NCI-H2227 (cell line): ENCODE measurements around the gene CAPN14.

Experiments used
- DNase-seq: peaks from one replicate; lab custom pipeline; 2025; ENCODE audit not compliant: unreplicated experiment; lab: John Stamatoyannopoulos, UW

Gene CAPN14

GRCh38 chr2:31217465-31218200 lies at the start of gene CAPN14:
TSS of gene CAPN14 (minus strand) at chr2:31217515. CDS start at chr2:31205447, 12,068 bp downstream.
- DNase-seq, result no peak

GRCh38 chr2:31266804-31267203 lies 49.5 kb upstream of the CAPN14 start:
- no peak for DNase-seq

DNA sequence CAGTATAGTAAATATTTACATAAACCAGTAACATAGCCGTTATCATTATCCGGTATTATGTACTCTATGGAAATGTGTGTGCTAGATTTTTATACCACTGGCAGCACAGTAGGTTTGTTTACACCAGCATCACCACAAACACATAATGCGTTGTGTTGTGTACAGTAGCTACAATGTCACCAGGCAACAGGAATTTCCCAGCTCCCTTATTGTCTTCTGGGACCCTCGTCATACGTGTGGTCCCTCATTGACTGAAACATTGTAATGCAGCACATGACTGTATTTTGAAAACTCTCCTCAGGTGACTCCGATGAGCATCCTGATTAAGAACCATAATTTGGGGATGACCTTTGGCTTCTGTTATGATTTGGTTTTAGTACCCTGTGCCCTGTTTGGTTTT lies 47.9 kb upstream of the CAPN14 start:
- DNase-seq, result no peak

DNA sequence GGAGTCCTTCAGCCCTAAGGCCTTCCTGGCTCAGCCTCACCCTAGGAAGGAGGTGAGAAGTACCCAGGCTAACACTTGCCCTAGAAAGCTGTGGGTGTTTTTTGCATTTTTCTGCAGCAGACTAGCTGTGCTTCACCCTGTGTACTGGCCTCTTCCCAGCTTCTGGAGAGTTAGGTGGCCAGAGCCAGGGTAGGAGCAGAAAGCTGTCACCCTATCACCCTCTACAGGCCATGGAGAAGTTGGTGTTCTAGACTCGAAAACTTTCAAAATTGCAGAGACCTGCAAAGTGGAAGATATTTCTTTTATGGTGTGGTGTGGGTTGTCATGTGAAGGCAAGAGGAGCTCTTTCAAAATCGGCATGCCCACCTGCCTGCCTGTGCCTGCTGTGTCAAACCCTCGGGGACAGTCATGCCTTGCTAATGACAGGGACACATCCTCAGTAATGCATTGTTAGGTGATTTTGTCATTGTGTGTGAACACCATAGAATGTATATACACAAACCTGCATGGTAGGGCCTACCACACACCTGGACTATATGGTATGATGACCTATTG lies 46.4 kb upstream of the CAPN14 start:
- no peak for DNase-seq

- no peak for DNase-seq
Observed at GRCh38 chr2:31260870-31261269, 43.6 kb upstream of the CAPN14 start.

GRCh38 chr2:31259075-31259474 lies 41.8 kb upstream of the CAPN14 start:
- no peak for DNase-seq

GRCh38 chr2:31258351-31258750 lies 41.0 kb upstream of the CAPN14 start:
- DNase-seq, result no peak

- no peak for DNase-seq
Observed at GRCh38 chr2:31256611-31257382, 39.5 kb upstream of the CAPN14 start.

- no peak for DNase-seq
Observed at GRCh38 chr2:31255911-31256571, 38.7 kb upstream of the CAPN14 start.

- no peak for DNase-seq
Observed at GRCh38 chr2:31254237-31255203, 37.2 kb upstream of the CAPN14 start.

DNA sequence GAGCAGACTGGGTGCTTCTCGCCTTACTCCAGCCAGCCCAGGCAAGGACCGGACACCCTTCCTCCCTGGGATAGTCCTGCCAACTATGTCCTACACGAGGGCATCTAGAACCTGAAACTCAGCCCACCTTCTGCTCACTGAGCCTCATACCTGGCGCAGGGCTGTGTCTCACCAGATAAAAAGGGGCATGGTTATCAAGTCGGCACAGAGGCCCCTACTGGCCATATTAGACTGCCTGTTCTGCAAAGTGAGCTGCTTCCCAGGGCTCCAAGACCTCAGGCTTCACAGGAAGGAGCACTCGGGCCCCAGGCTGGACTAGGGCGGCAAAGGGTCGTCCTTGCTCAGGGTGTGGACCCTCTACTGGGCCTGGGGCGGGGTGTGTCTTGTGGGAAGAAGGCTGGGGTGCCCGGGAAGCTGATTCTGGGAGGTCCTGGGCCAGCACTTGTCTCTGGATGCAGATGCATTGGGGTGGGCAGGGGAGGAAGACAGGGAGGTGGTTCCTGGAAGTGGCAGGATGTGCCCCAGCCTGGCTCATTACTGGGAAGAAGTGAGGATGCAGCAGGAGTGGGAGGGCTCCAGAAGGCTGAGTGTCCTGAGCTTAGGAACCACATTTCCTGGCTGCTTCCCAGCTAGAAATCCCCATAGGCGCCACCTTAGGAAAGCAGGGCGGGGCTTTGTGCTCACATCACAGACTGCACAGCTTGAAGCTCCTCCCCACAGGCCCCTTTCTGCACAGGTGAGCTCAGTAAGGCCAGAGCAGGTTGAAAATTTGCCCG lies 36.2 kb upstream of the CAPN14 start:
- no peak for DNase-seq

GRCh38 chr2:31251851-31252250 lies 34.5 kb upstream of the CAPN14 start:
- no peak for DNase-seq

GRCh38 chr2:31251018-31251417 lies 33.7 kb upstream of the CAPN14 start:
- DNase-seq, result no peak

DNA sequence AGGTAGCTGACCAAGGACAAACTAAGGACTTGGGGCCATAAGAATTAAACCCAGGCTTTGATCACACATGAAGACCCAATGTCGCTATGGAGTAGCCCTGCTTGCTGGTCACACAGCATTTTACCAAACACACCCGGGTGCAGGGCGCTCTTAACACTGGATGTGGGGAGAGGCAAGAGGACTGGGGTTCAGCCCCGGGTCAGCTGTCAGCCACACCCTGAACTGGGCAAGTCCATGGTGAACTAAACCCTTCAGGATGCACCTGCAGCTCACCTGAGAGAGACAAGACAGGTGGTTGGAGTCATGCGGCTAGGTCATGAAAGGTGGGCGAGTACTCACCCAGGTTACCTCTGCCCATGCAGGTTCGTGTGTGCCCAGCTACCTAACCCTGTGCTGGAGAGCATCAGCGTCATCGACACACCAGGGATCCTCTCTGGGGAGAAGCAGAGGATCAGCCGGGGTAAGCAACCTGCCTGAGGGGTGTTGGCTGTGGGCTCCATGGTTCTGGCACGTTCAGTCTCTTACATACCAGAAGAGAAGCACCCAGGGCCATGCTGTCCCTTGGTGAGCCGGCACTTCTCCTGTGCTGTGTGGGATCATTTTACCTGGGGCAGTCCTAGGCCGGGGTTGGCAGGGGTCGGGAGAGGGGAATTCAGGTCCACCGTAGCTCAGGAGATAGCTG lies 31.8 kb upstream of the CAPN14 start:
- DNase-seq, result no peak

DNA sequence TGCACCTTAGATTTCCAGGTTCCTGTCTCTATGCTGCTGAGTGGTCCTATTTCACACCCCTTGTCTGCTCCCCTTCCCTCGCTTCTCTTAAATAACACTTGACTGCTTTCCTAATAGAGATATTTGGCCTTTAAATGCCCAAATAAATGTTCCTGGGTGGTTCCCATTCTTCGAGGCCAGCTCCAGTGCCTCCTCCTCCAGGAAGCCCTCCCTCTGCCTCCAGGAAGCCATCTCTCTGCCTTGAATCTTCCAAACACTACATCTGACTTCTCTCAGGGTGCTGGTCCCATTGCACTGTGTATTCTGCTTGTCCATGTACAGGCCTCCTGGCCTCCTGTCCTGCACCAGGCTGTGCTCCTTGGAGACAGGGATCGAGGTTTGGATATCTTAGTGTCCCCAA lies 30.8 kb upstream of the CAPN14 start:
- no peak for DNase-seq

- DNase-seq, result no peak
Observed at GRCh38 chr2:31247711-31248110, 30.4 kb upstream of the CAPN14 start.

GRCh38 chr2:31246184-31246852 lies 29.0 kb upstream of the CAPN14 start:
- DNase-seq, result no peak

GRCh38 chr2:31244101-31244500 lies 26.8 kb upstream of the CAPN14 start:
- DNase-seq, result no peak

- DNase-seq, result no peak
Observed at GRCh38 chr2:31243053-31243452, 25.7 kb upstream of the CAPN14 start.
